Chondrocyte (in vitro differentiated cells): ENCODE measurements around the gene PMVK. TPM values are rescaled to one million over a fixed set of nuclear protein-coding genes. Genes with fewer than 3 reads are reported as not detected.

Experiments used
- DNase-seq: peaks from one replicate; pipeline ENCODE4 v3.0.0; 2021; ENCODE audit warnings: mixed read lengths, low spot score
- H3K27ac Mint-ChIP-seq: one replicate; pipeline ENCODE4 v1.8.0; 2021; ENCODE audit warnings: mild to moderate bottlenecking, moderate library complexity, mixed read lengths; ENCODE audit not compliant: unreplicated experiment
- H3K27me3 Mint-ChIP-seq: 2 replicates; pipeline ENCODE4 v1.8.0; 2021; ENCODE audit warnings: low read depth, mixed read lengths
- H3K36me3 Mint-ChIP-seq: 2 replicates; pipeline ENCODE4 v1.8.0; 2021; ENCODE audit warnings: low read depth, mixed read lengths
- H3K4me1 Mint-ChIP-seq: 2 replicates; pipeline ENCODE4 v1.8.0; 2021; ENCODE audit warnings: low read depth, mild to moderate bottlenecking, mixed read lengths
- H3K4me3 Mint-ChIP-seq: one replicate; pipeline ENCODE4 v1.8.0; 2021; ENCODE audit warnings: mild to moderate bottlenecking, moderate library complexity, mixed read lengths; ENCODE audit not compliant: unreplicated experiment
- H3K9me3 Mint-ChIP-seq: 2 replicates; pipeline ENCODE4 v1.8.0; 2021; ENCODE audit warnings: low read depth, mixed read lengths
- CTCF ChIP-seq: fragments of 200-600 bp; sonication (generic); IDR thresholded peaks from 2 replicates; pipeline ENCODE4 v1.5.0; 2021; ENCODE audit warnings: antibody characterized with exemption, mild to moderate bottlenecking, moderate library complexity
- total RNA-seq: library from RNA; stranded (reverse); gene quantifications from 3 replicates; pipeline ENCODE4 v1.2.1, GENCODE V29; 2021

The PMVK gene
- total RNA-seq, 1 donor from 2014 or later = 27.5 TPM

- Mint-ChIP-seq H3K36me3 (peaks cover 10% of the 10 kb centered on the region), H3K4me1 (no peaks in the 10 kb centered on the region)
- TF ChIP-seq CTCF = peak; percentile 41
Observed at GRCh38 chr1:154906621-154907081, 29.9 kb downstream of the PMVK start.

GRCh38 chr1:154902938-154903566 lies 33.5 kb downstream of the PMVK start:
- H3K27ac Mint-ChIP-seq = no peak overlapping the region
- TF ChIP-seq CTCF = no peak
- no peak overlapping the region for H3K4me3 Mint-ChIP-seq
- peaks cover 5% of the 10 kb centered on the region for H3K9me3 Mint-ChIP-seq
- H3K4me1 Mint-ChIP-seq = no peaks in the 10 kb centered on the region
- no peak for DNase-seq
- H3K27me3 Mint-ChIP-seq = peaks cover 6% of the 10 kb centered on the region
- peaks cover 3% of the 10 kb centered on the region for H3K36me3 Mint-ChIP-seq

More at GRCh38 chr1:154906621-154907081, 29.9 kb downstream of the PMVK start:
- Mint-ChIP-seq H3K27ac (no peak overlapping the region), H3K4me3 (no peak overlapping the region), H3K27me3 (no peaks in the 10 kb centered on the region), H3K9me3 (peaks cover 19% of the 10 kb centered on the region)
- DNase-seq = peak; percentile 29

GRCh38 chr1:154901591-154901990 lies 34.9 kb downstream of the PMVK start:
- Mint-ChIP-seq H3K4me1 (no peaks in the 10 kb centered on the region), H3K27me3 (peaks cover 11% of the 10 kb centered on the region), H3K9me3 (no peaks in the 10 kb centered on the region), H3K4me3 (no peak overlapping the region), H3K27ac (no peak overlapping the region), H3K36me3 (peaks cover 1% of the 10 kb centered on the region)
- TF ChIP-seq CTCF = no peak
- DNase-seq = no peak

GRCh38 chr1:154899041-154899440 lies 37.5 kb downstream of the PMVK start:
- no peak overlapping the region for H3K27ac Mint-ChIP-seq
- H3K27me3 Mint-ChIP-seq = peaks cover 21% of the 10 kb centered on the region
- no peak for DNase-seq
- TF ChIP-seq CTCF = no peak
- peaks cover 7% of the 10 kb centered on the region for H3K4me1 Mint-ChIP-seq
- no peaks in the 10 kb centered on the region for H3K9me3 Mint-ChIP-seq
- H3K4me3 Mint-ChIP-seq = no peak overlapping the region
- H3K36me3 Mint-ChIP-seq = peaks cover 3% of the 10 kb centered on the region

GRCh38 chr1:154896771-154897286 lies 39.7 kb downstream of the PMVK start:
- Mint-ChIP-seq H3K9me3 (peaks cover 4% of the 10 kb centered on the region), H3K27ac (no peak overlapping the region), H3K27me3 (peaks cover 26% of the 10 kb centered on the region), H3K36me3 (peaks cover 4% of the 10 kb centered on the region), H3K4me1 (peaks cover 7% of the 10 kb centered on the region), H3K4me3 (no peak overlapping the region)
- TF ChIP-seq CTCF = no peak
- DNase-seq = no peak
